ENCODE data around the gene LCN9. TPM values are rescaled to one million over a fixed set of nuclear protein-coding genes. Genes with fewer than 3 reads are reported as not detected.

LCN9 gene
- total and polyA plus RNA-seq, 2 of the 4 experiments (the other 2 are of a cell fraction) = not detected

DNA sequence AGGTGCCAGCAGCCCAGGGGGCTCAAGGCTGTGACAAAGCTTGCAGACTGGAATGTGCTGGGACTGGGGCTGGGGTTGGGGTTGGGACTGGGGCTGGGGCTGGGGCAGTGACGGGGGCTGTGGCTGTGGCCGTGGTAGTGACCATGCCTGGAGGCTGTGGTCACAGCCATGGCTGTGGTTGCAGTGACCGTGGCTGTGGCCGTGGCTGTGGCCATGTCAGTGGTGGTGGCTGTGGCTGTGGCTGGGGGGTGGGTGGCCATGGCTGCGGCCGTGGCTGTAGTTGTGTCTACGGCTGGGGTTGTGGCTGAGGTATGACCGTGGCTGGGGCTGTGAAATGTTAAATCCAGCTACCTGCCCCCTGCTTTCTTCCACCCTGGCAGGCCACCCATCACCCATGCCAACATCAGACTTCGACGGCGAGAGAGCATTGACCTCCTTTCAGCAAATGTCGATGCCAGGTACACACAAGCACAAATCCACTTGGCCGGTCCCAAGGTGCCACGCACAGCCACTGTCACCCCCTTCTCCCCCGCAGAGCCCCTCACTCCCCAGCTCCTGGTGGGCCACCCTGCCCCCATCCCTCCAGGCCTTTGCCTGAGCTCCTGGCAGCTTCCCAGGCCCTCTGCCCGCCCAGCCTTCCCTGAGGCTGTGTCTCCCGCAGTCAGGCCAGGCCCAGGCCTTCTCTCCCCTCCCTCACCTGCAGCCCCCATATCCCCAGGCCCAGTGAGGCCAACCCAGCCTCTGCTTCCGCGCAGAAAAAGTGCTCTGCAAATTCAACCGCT is 15.3 kb downstream of the LCN9 start:
- CTCF ChIA-PET = no interaction called here

More for the DNA sequence above, 15.3 kb downstream of the LCN9 start:
- Histone ChIP-seq H3K9me1 (ENCODE audit: insufficient read depth, low read length) (no peaks in the 10 kb centered on the region), H3K36me3 (ENCODE audit: control insufficient read depth, insufficient read depth, low read length) (no peaks in the 10 kb centered on the region), H3K4ac (ENCODE audit: low read depth, low read length) (no peak overlapping the region), H4K5ac (ENCODE audit: low read depth, low read length) (no peak overlapping the region), H3K79me1 (ENCODE audit: low read depth in 1 of 2, low read length in 2 of 2) (no peaks in the 10 kb centered on the region), H3K18ac (ENCODE audit: low read depth, low read length) (no peak overlapping the region), H2BK15ac (ENCODE audit: low read depth, low read length) (no peak overlapping the region), H2BK20ac (ENCODE audit: low read depth, low read length) (no peak overlapping the region), H3K56ac (ENCODE audit: extremely low read depth, insufficient read depth, low read length) (no peak overlapping the region), H3K4me1 (ENCODE audit: control insufficient read depth, insufficient read depth, low read length) (no peaks in the 10 kb centered on the region), H3K14ac (replicated peaks; ENCODE audit: low read depth, low read length) (no peak overlapping the region), H3K27ac (ENCODE audit: insufficient read depth, low read length) (no peak overlapping the region), H2AFZ (replicated peaks; ENCODE audit: low read length, poor library complexity) (no peak overlapping the region), H4K20me1 (ENCODE audit: insufficient read depth, low read length) (no peaks in the 10 kb centered on the region), H4K8ac (ENCODE audit: low read depth in 2 of 2, low read length in 2 of 2) (no peak overlapping the region), H2BK120ac (ENCODE audit: low read depth, low read length) (no peak overlapping the region), H3K9ac (ENCODE audit: low read depth, low read length) (no peak overlapping the region), H3K4me3 (ENCODE audit: insufficient read depth, low read depth, low read length) (no peak overlapping the region), H3K9me3 (ENCODE audit: control insufficient read depth, insufficient read depth, low read length) (no peaks in the 10 kb centered on the region), H3K27me3 (ENCODE audit: control insufficient read depth, insufficient read depth, low read length) (no peaks in the 10 kb centered on the region; the same call in 1 of the 2 replicates), H3K23ac (ENCODE audit: low read depth, low read length) (no peak overlapping the region), H2BK5ac (ENCODE audit: low read depth, low read length, poor library complexity, severe bottlenecking) (no peak overlapping the region), H2AK9ac (replicated peaks; ENCODE audit: low read depth, low read length, poor library complexity) (no peak overlapping the region), H2AK5ac (ENCODE audit: low read depth, low read length) (no peak overlapping the region), H3K4me2 (ENCODE audit: low read depth, low read length) (no peak overlapping the region), H4K91ac (ENCODE audit: insufficient read depth, low read depth, low read length) (no peak overlapping the region)
- intact Hi-C loops (cut with micrococcal nuclease) (no loop called here), dilution Hi-C loops (cut with HindIII; ENCODE audit: low sequenced_read_pairs, unreplicated experiment) (no loop called here), in situ Hi-C loops (cut with MboI; ENCODE audit: low sequenced_read_pairs) (no loop called here)
- DNase-seq = no peak
- WGBS, 2 experiments (ENCODE audit: extremely low coverage in 2 of 2, insufficient read length in 1 of 2) = 74% methylated on average over 9 of the region's 20 CpGs; no CpG with 5 or more reads in 1 of the 2 experiments
- no peak for ATAC-seq (ENCODE audit: low read depth)
- BruUV-seq (replicated peaks) = no TSS peak
- POLR2A ChIA-PET (ENCODE audit: unreplicated experiment) = no interaction called here
- no peak for TF ChIP-seq BHLHE40 (IDR thresholded peaks at IDR 0.05; ENCODE audit: low read depth, low read length)
- no peak for TF ChIP-seq MAZ (IDR thresholded peaks at IDR 0.05; ENCODE audit: borderline replicate concordance, low read depth, low read length)
- TF ChIP-seq, protein P1, sequence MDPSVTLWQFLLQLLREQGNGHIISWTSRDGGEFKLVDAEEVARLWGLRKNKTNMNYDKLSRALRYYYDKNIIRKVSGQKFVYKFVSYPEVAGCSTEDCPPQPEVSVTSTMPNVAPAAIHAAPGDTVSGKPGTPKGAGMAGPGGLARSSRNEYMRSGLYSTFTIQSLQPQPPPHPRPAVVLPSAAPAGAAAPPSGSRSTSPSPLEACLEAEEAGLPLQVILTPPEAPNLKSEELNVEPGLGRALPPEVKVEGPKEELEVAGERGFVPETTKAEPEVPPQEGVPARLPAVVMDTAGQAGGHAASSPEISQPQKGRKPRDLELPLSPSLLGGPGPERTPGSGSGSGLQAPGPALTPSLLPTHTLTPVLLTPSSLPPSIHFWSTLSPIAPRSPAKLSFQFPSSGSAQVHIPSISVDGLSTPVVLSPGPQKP (IDR thresholded peaks at IDR 0.05; ENCODE audit: borderline replicate concordance, low read depth, low read length) = no peak
- TF ChIP-seq, protein P2, sequence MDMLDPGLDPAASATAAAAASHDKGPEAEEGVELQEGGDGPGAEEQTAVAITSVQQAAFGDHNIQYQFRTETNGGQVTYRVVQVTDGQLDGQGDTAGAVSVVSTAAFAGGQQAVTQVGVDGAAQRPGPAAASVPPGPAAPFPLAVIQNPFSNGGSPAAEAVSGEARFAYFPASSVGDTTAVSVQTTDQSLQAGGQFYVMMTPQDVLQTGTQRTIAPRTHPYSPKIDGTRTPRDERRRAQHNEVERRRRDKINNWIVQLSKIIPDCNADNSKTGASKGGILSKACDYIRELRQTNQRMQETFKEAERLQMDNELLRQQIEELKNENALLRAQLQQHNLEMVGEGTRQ (IDR thresholded peaks at IDR 0.05; ENCODE audit: low read depth, low read length) = no peak
- no peak for TF ChIP-seq MAFK (IDR thresholded peaks at IDR 0.05; ENCODE audit: low read depth, low read length)
- no peak for TF ChIP-seq CEBPB (IDR thresholded peaks at IDR 0.05; ENCODE audit: low read depth, low read length)
- no peak for TF ChIP-seq FOS (IDR thresholded peaks at IDR 0.05; ENCODE audit: low read depth, low read length)
- TF ChIP-seq, protein P3, sequence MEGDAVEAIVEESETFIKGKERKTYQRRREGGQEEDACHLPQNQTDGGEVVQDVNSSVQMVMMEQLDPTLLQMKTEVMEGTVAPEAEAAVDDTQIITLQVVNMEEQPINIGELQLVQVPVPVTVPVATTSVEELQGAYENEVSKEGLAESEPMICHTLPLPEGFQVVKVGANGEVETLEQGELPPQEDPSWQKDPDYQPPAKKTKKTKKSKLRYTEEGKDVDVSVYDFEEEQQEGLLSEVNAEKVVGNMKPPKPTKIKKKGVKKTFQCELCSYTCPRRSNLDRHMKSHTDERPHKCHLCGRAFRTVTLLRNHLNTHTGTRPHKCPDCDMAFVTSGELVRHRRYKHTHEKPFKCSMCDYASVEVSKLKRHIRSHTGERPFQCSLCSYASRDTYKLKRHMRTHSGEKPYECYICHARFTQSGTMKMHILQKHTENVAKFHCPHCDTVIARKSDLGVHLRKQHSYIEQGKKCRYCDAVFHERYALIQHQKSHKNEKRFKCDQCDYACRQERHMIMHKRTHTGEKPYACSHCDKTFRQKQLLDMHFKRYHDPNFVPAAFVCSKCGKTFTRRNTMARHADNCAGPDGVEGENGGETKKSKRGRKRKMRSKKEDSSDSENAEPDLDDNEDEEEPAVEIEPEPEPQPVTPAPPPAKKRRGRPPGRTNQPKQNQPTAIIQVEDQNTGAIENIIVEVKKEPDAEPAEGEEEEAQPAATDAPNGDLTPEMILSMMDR (conservative IDR thresholded peaks at IDR 0.05; ENCODE audit: low read depth, low read length) = no peak
- TF ChIP-seq RFX5 (IDR thresholded peaks at IDR 0.05; ENCODE audit: low read depth, low read length) = no peak
- no peak for TF ChIP-seq POLR2A (IDR thresholded peaks at IDR 0.05; ENCODE audit: low read depth, low read length)
- TF ChIP-seq NFE2L2 (IDR thresholded peaks at IDR 0.05; ENCODE audit: low read depth, low read length) = no peak
- TF ChIP-seq MXI1 (IDR thresholded peaks at IDR 0.05; ENCODE audit: borderline replicate concordance, low read depth, low read length) = no peak
- no peak for TF ChIP-seq CHD1 (IDR thresholded peaks at IDR 0.05; ENCODE audit: low read depth, low read length)
